Measurements from ENCODE around the gene PIGA. TPM values are rescaled to one million over a fixed set of nuclear protein-coding genes. Genes with fewer than 3 reads are reported as not detected.

PIGA gene
- total RNA-seq, 1 donor from 2014 or later: 3.8 TPM

DNA sequence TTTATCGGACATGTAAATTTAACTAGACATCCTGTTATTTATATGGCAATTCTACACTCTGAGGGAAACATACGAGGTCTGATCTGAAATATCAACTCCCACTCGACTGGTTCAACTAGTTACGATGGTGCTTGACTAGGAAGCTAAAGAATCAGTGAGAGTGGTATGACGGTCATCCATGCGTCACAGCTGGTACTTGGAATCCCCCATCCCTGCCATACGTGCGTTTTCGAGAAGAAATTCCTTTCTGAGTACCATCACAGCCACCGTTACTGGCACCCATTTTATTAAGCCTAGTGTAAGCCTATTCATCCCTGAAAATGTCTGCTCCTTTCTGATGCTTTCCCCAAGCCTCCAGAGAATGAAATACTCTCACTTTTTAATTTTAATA lies 695 bp upstream of the PIGA start:
- peaks cover 23% of the 10 kb centered on the region for H3K4me1 ChIP-seq
- DNase-seq: no peak
- H3K36me3 ChIP-seq: peaks cover 7% of the 10 kb centered on the region
- TF ChIP-seq, protein P1, sequence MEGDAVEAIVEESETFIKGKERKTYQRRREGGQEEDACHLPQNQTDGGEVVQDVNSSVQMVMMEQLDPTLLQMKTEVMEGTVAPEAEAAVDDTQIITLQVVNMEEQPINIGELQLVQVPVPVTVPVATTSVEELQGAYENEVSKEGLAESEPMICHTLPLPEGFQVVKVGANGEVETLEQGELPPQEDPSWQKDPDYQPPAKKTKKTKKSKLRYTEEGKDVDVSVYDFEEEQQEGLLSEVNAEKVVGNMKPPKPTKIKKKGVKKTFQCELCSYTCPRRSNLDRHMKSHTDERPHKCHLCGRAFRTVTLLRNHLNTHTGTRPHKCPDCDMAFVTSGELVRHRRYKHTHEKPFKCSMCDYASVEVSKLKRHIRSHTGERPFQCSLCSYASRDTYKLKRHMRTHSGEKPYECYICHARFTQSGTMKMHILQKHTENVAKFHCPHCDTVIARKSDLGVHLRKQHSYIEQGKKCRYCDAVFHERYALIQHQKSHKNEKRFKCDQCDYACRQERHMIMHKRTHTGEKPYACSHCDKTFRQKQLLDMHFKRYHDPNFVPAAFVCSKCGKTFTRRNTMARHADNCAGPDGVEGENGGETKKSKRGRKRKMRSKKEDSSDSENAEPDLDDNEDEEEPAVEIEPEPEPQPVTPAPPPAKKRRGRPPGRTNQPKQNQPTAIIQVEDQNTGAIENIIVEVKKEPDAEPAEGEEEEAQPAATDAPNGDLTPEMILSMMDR (IDR thresholded peaks at IDR 0.05; ENCODE audit: borderline replicate concordance): no peak
- H3K9me3 ChIP-seq (replicated peaks): no peaks in the 10 kb centered on the region
- H3K27me3 ChIP-seq (ENCODE audit: low read depth): no peaks in the 10 kb centered on the region
- peak overlapping the region; percentile 85 for H3K4me3 ChIP-seq
- intact Hi-C loops (cut with micrococcal nuclease): no loop called here
- H3K27ac ChIP-seq (replicated peaks): peak overlapping the region; percentile 90

DNA sequence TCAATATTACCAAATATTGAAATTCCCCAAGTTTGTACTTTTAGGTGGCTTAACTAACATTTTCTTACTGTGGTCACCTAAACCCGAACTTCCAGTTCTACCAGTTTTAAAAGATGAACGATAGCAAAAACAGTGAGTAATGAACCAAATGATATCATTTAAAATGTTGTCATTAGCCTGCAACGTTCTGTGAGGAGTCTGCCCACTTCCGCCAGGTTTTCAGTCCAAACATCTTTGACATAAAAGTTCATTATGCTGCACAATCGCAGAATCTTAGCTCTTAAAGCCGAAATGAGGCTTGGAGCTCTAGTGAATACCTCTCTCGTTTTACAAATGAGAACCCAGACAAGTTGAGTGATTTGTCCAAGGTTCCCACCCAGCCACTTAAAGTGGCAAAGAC lies 762 bp downstream of the PIGA start:
- no peaks in the 10 kb centered on the region for H3K27me3 ChIP-seq (ENCODE audit: low read depth)
- intact Hi-C loops (cut with micrococcal nuclease): no loop called here
- H3K4me1 ChIP-seq: peaks cover 23% of the 10 kb centered on the region
- TF ChIP-seq, protein P1 (IDR thresholded peaks at IDR 0.05; ENCODE audit: borderline replicate concordance): no peak
- peak overlapping the region; percentile 85 for H3K4me3 ChIP-seq
- H3K9me3 ChIP-seq (replicated peaks): no peaks in the 10 kb centered on the region
- H3K36me3 ChIP-seq: peaks cover 7% of the 10 kb centered on the region
- H3K27ac ChIP-seq (replicated peaks): peak overlapping the region; percentile 90
- no peak for DNase-seq

DNA sequence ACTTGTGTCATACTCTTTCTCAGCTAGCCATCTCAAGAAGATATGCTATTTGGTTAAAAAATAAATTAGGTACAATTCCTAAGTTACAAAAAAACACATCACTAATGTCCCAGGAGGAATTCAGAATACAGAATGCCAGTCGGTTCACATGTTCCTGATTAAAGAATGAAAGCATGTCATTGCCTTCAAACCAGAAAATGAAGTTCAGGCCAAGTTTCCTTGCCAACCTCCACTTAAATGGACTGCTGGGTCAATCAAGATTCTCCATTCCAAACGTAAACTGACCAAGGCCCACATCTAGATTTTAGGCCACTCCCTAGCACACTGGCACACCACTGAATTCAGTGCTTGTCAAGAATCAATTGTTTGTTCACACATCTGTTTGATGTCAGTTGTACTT lies 6.5 kb downstream of the PIGA start:
- H3K9me3 ChIP-seq (replicated peaks): no peaks in the 10 kb centered on the region
- intact Hi-C loops (cut with micrococcal nuclease): no loop called here
- no peaks in the 10 kb centered on the region for H3K27me3 ChIP-seq (ENCODE audit: low read depth)
- peaks cover 6% of the 10 kb centered on the region for H3K4me1 ChIP-seq
- H3K36me3 ChIP-seq: peaks cover 19% of the 10 kb centered on the region
- no peak for DNase-seq
- TF ChIP-seq, protein P1 (IDR thresholded peaks at IDR 0.05; ENCODE audit: borderline replicate concordance): no peak
- no peak overlapping the region for H3K4me3 ChIP-seq
- H3K27ac ChIP-seq (replicated peaks): peak overlapping the region; percentile 51

DNA sequence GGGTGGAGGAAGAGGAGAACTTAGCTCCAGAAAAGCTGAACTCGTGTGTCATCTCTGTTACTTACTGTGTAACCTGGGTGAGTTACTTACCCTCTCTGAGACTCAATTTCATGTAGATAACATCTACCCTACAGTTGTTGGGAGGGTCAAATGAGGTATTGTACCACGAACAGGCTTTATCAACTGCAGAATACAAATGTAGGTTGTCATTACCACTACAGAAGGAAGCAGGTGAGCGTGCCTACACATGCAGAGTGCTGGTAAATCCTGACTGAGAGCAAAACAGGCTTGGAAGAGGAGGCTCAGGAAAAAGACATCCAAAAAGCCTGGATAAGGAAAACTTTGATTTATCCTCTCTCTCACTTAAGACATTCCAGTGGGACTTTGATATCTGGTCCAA lies 7.2 kb downstream of the PIGA start:
- no peaks in the 10 kb centered on the region for H3K27me3 ChIP-seq (ENCODE audit: low read depth)
- H3K36me3 ChIP-seq: peaks cover 22% of the 10 kb centered on the region
- intact Hi-C loops (cut with micrococcal nuclease): no loop called here
- TF ChIP-seq, protein P1 (IDR thresholded peaks at IDR 0.05; ENCODE audit: borderline replicate concordance): no peak
- H3K4me3 ChIP-seq: no peak overlapping the region
- H3K4me1 ChIP-seq: peaks cover 5% of the 10 kb centered on the region
- DNase-seq: no peak
- H3K27ac ChIP-seq (replicated peaks): peak overlapping the region; percentile 51
- H3K9me3 ChIP-seq (replicated peaks): no peaks in the 10 kb centered on the region

DNA sequence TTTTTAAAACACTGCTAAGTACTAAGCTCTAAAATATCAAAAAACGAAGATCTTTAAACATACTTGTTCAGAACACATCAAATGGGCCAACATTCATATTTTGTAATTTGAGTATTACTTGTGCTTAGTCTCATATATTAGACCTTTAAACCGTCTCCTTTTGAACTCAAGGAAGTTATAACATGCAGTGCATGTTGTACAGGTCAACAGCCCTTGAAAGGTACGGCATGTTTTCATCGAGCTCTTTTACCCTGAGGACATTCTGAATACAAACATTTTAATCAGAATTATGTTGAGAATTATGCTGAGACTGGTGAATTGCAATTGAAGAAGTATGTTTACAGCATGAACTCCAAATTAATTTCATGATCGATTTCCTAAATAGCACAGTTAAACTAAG lies 12.9 kb downstream of the PIGA start:
- TF ChIP-seq, protein P1 (IDR thresholded peaks at IDR 0.05; ENCODE audit: borderline replicate concordance): no peak

DNA sequence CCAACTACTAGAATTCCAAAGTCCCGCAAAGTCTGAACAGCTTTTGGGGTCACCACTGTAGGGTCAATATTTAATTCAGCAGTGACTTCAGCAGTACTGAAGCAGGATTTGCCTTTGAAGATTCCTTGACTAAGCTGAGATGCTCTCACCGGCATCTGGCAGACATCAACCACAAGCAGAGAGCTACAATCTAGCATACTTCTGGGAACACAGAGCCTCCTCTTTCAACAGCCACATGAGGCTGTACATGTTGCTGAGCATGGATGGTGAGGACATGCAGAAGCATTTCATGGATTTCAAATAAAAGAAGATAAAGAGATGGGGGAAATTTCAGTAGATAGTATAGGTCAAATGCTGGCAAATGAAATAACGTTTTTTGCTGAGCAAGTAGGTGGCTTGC lies 13.3 kb downstream of the PIGA start:
- DNase-seq: no peak
- intact Hi-C loops (cut with micrococcal nuclease): no loop called here
- Histone ChIP-seq H3K36me3 (peaks cover 15% of the 10 kb centered on the region), H3K4me1 (peaks cover 5% of the 10 kb centered on the region), H3K27ac (replicated peaks) (peak overlapping the region; percentile 27), H3K4me3 (no peak overlapping the region), H3K27me3 (ENCODE audit: low read depth) (no peaks in the 10 kb centered on the region), H3K9me3 (replicated peaks) (no peaks in the 10 kb centered on the region)
- TF ChIP-seq, protein P1 (IDR thresholded peaks at IDR 0.05; ENCODE audit: borderline replicate concordance): no peak

More for the DNA sequence above, 12.9 kb downstream of the PIGA start:
- Histone ChIP-seq H3K9me3 (replicated peaks) (no peaks in the 10 kb centered on the region), H3K36me3 (peaks cover 15% of the 10 kb centered on the region), H3K4me3 (no peak overlapping the region), H3K27ac (replicated peaks) (peak overlapping the region; percentile 27), H3K4me1 (peaks cover 5% of the 10 kb centered on the region), H3K27me3 (ENCODE audit: low read depth) (no peaks in the 10 kb centered on the region)
- no peak for DNase-seq
- intact Hi-C loops (cut with micrococcal nuclease): no loop called here

Measured in left ventricle myocardium inferior (tissue), 1 donor.